ENCODE measurements around the gene GRIK4. TPM values are rescaled to one million over a fixed set of nuclear protein-coding genes. Genes with fewer than 3 reads are reported as not detected.

Gene GRIK4
- total RNA-seq, 1 experiment from 2014 or later: not detected

DNA sequence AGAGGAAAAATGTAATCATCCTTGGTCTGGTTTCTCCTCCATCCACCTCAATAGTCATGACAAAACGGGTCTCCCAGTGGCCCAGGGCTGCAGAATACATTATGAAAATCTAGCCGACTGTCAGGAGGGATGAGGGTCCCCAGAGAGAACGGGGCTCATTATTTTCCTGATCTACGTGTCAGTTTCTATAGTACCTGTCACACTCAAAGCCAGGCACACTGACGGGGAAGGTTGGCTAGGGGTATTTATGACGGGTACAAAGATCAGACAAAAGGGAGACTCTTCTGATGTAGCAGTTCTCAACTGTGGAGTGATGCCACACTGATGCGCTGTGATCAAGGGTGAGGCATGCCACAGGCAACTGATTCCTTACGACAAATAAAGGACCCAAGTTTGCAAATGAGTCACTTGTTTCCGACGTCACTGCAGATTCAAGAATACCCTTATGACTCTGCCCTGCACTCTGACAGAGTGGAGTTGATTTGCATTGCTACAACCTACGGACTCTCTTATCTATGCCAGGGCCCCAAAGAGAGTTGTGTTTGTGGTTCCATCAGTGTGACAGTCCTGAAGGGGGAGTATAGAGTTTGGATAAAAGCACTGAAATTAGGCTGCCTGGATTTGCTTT, 324.2 kb downstream of the GRIK4 start:
- Histone ChIP-seq H3K9me3 (ENCODE audit: insufficient read depth, low read depth) (no peaks in the 10 kb centered on the region), H3K36me3 (ENCODE audit: low read depth) (no peaks in the 10 kb centered on the region), H3K27ac (no peak overlapping the region), H2AFZ (no peak overlapping the region), H4K20me1 (ENCODE audit: insufficient read depth) (no peaks in the 10 kb centered on the region), H3K4me2 (no peak overlapping the region), H3K9me2 (ENCODE audit: insufficient read depth) (no peaks in the 10 kb centered on the region), H3K79me2 (ENCODE audit: low read depth) (no peaks in the 10 kb centered on the region), H3F3A (ENCODE audit: insufficient read depth, low read depth) (no peaks in the 10 kb centered on the region), H3K27me3 (ENCODE audit: insufficient read depth, low read depth) (peaks cover 16% of the 10 kb centered on the region; the same call in 1 of the 2 replicates), H3K4me1 (replicated peaks; ENCODE audit: insufficient read depth) (no peaks in the 10 kb centered on the region), H3K4me3 (no peak overlapping the region)
- ChIA-PET POLR2A (ENCODE audit: unreplicated experiment) (no interaction called here), CTCF (no interaction called here)
- no TSS peak for BruUV-seq (replicated peaks)
- DNase-seq: no peak
- intact Hi-C loops (cut with micrococcal nuclease; ENCODE audit: unreplicated experiment): no loop called here
- TF ChIP-seq, protein P1, sequence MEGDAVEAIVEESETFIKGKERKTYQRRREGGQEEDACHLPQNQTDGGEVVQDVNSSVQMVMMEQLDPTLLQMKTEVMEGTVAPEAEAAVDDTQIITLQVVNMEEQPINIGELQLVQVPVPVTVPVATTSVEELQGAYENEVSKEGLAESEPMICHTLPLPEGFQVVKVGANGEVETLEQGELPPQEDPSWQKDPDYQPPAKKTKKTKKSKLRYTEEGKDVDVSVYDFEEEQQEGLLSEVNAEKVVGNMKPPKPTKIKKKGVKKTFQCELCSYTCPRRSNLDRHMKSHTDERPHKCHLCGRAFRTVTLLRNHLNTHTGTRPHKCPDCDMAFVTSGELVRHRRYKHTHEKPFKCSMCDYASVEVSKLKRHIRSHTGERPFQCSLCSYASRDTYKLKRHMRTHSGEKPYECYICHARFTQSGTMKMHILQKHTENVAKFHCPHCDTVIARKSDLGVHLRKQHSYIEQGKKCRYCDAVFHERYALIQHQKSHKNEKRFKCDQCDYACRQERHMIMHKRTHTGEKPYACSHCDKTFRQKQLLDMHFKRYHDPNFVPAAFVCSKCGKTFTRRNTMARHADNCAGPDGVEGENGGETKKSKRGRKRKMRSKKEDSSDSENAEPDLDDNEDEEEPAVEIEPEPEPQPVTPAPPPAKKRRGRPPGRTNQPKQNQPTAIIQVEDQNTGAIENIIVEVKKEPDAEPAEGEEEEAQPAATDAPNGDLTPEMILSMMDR (conservative IDR thresholded peaks at IDR 0.05): no peak
- TF ChIP-seq EZH2 (IDR thresholded peaks at IDR 0.05; ENCODE audit: low read depth): no peak

- Histone ChIP-seq H3K4me1 (replicated peaks; ENCODE audit: insufficient read depth) (no peaks in the 10 kb centered on the region), H3K36me3 (ENCODE audit: low read depth) (no peaks in the 10 kb centered on the region), H3K27ac (no peak overlapping the region), H3K9me3 (ENCODE audit: insufficient read depth, low read depth) (no peaks in the 10 kb centered on the region), H3K4me3 (no peak overlapping the region), H3K79me2 (ENCODE audit: low read depth) (no peaks in the 10 kb centered on the region), H3K27me3 (ENCODE audit: insufficient read depth, low read depth) (no peaks in the 10 kb centered on the region), H2AFZ (no peak overlapping the region), H4K20me1 (ENCODE audit: insufficient read depth) (no peaks in the 10 kb centered on the region), H3F3A (ENCODE audit: insufficient read depth, low read depth) (no peaks in the 10 kb centered on the region), H3K9me2 (ENCODE audit: insufficient read depth) (no peaks in the 10 kb centered on the region), H3K4me2 (no peak overlapping the region)
- ChIA-PET POLR2A (ENCODE audit: unreplicated experiment) (no interaction called here), CTCF (no interaction called here)
- BruUV-seq (replicated peaks): no TSS peak
- TF ChIP-seq, protein P1 (conservative IDR thresholded peaks at IDR 0.05): no peak
- no peak for TF ChIP-seq EZH2 (IDR thresholded peaks at IDR 0.05; ENCODE audit: low read depth)
- no peak for DNase-seq
- intact Hi-C loops (cut with micrococcal nuclease; ENCODE audit: unreplicated experiment): no loop called here
Observed at GRCh38 chr11:120837696-120838095, 326.1 kb downstream of the GRIK4 start.

DNA sequence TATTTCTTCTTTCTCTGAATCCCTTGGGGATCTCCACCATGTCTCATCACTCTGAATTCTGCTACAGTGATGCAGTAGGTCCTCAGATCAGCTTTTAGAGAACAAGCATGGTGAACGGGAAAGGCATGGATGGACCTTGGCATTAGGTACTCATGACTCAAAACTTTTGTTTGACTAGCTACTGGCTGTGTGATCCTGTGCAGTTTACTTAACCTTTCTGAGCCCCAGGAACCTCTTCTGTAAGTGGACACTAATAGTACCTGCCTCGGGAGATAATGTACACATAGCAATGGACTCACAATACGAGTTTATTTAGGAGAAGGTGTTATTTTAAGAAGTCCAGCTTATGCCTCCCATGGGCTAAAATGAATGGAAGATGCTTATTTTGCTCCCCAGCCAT, 327.7 kb downstream of the GRIK4 start:
- no peak overlapping the region for H3K4me3 ChIP-seq
- H3K9me3 ChIP-seq (ENCODE audit: insufficient read depth, low read depth): no peaks in the 10 kb centered on the region
- intact Hi-C loops (cut with micrococcal nuclease; ENCODE audit: unreplicated experiment): no loop called here
- no peak for TF ChIP-seq EZH2 (IDR thresholded peaks at IDR 0.05; ENCODE audit: low read depth)
- TF ChIP-seq, protein P1 (conservative IDR thresholded peaks at IDR 0.05): no peak
- H3K4me1 ChIP-seq (replicated peaks; ENCODE audit: insufficient read depth): no peaks in the 10 kb centered on the region
- CTCF ChIA-PET: no interaction called here
- no peak overlapping the region for H2AFZ ChIP-seq
- POLR2A ChIA-PET (ENCODE audit: unreplicated experiment): no interaction called here
- no peaks in the 10 kb centered on the region for H4K20me1 ChIP-seq (ENCODE audit: insufficient read depth)
- H3K4me2 ChIP-seq: no peak overlapping the region
- DNase-seq: no peak
- H3F3A ChIP-seq (ENCODE audit: insufficient read depth, low read depth): no peaks in the 10 kb centered on the region
- no peaks in the 10 kb centered on the region for H3K79me2 ChIP-seq (ENCODE audit: low read depth)
- no peak overlapping the region for H3K27ac ChIP-seq
- H3K27me3 ChIP-seq (ENCODE audit: insufficient read depth, low read depth): no peaks in the 10 kb centered on the region
- H3K36me3 ChIP-seq (ENCODE audit: low read depth): no peaks in the 10 kb centered on the region
- no TSS peak for BruUV-seq (replicated peaks)
- no peaks in the 10 kb centered on the region for H3K9me2 ChIP-seq (ENCODE audit: insufficient read depth)
